ENCODE measurements around the gene C17orf113. TPM values are rescaled to one million over a fixed set of nuclear protein-coding genes. Genes with fewer than 3 reads are reported as not detected.
"Not testable (repeated sequence)": the region's sequence is repeated elsewhere in the genome, so short reads cannot be mapped to it uniquely, and the experiment has no call there.

Gene C17orf113
- polyA plus RNA-seq, 1 experiment = 0.07 TPM

DNA sequence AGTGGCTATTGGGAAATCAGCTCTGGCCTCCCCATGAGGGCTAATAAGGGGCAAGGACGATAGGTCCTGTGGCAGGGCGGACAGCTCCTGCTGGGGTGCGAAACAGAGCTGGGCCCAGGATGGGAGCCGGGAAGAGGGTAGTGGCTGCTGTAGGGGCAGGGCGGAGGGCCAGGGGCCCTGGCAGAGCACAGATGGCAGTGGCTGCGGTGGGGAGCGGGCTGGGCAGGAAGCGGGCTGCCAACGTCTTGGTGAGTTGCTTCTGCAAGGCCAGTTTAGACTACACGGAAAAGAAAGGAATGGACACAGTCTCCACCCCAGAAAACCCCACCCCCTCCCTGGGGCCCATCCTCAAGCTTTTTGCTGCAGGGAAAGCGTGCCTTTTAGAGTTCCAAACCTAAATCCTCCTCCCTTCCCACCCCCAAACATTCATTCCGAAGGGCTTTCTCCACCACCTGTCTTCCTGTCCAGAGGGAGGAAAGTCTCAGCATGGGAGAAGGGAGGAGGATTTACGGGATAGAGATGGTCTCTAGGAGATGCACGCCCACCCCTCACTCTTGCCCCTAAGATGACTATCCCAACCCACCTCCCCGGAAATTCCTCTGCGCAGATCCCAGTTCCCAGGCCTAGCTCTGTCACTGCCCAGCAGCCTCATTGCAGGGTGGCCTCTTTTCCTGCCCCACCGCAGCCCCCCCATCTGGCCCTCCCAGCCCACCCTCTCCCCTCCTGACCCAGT lies 23.4 kb downstream of the C17orf113 start:
- no peaks in the 10 kb centered on the region for H3K9me3 ChIP-seq (ENCODE audit: control insufficient read depth, insufficient read depth, low read length)
- TF ChIP-seq, protein P1, sequence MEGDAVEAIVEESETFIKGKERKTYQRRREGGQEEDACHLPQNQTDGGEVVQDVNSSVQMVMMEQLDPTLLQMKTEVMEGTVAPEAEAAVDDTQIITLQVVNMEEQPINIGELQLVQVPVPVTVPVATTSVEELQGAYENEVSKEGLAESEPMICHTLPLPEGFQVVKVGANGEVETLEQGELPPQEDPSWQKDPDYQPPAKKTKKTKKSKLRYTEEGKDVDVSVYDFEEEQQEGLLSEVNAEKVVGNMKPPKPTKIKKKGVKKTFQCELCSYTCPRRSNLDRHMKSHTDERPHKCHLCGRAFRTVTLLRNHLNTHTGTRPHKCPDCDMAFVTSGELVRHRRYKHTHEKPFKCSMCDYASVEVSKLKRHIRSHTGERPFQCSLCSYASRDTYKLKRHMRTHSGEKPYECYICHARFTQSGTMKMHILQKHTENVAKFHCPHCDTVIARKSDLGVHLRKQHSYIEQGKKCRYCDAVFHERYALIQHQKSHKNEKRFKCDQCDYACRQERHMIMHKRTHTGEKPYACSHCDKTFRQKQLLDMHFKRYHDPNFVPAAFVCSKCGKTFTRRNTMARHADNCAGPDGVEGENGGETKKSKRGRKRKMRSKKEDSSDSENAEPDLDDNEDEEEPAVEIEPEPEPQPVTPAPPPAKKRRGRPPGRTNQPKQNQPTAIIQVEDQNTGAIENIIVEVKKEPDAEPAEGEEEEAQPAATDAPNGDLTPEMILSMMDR (IDR thresholded peaks at IDR 0.05; ENCODE audit: low read depth, low read length) = no peak
- no peak for DNase-seq (ENCODE audit: low read depth, low spot score)
- no peak overlapping the region for H3K4me3 ChIP-seq (ENCODE audit: low read depth, low read length)
- POLR2A ChIA-PET = interaction anchor here (1.6 to 2.2 kb wide), 2 partner anchors 9 to 10 kb away, joined by 4 to 7 read pairs; partner anchors contain the start of gene DNAJC7
- H3K27me3 ChIP-seq (ENCODE audit: control insufficient read depth, insufficient read depth, low read length) = peaks cover 13% of the 10 kb centered on the region
- no peak overlapping the region for H3K27ac ChIP-seq (ENCODE audit: low read depth, low read length)
- CTCF ChIA-PET = interaction anchor here (0.6 to 1.9 kb wide), 7 partner anchors 7 to 552 kb away, joined by 3 to 6 read pairs (median 4); partner anchors contain the start of gene NKIRAS2

GRCh38 chr17:42025936-42026335 lies 24.5 kb downstream of the C17orf113 start:
- no peak for DNase-seq (ENCODE audit: low read depth, low spot score)

DNA sequence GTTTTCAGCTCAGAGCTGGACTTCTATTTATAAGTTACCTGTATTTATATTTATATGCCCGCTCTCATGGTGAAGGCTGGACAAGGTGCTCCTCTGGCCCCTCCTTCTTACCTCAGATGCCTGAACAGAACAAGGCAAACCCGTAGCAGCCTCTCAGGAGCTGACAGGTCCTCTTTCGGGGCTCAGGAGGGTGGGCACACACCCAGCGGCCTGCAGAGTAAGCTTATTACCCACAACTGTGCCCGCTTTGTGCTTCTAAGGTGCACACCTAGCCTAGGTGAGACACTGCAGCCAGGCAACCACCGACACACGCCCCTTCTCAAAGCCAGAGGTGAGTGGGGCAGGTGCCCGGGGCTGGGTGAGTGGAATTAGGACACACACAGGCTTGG lies 25.2 kb downstream of the C17orf113 start:
- peaks cover 4% of the 10 kb centered on the region for H3K27me3 ChIP-seq (ENCODE audit: control insufficient read depth, insufficient read depth, low read length)
- no peaks in the 10 kb centered on the region for H3K9me3 ChIP-seq (ENCODE audit: control insufficient read depth, insufficient read depth, low read length)
- H3K27ac ChIP-seq (ENCODE audit: low read depth, low read length) = peak overlapping the region; percentile 85
- TF ChIP-seq, protein P1 (IDR thresholded peaks at IDR 0.05; ENCODE audit: low read depth, low read length) = no peak
- 0 out of 2 replicates have a peak overlapping the region, but pooled peaks have one; percentile 4 for H3K4me3 ChIP-seq (ENCODE audit: low read depth, low read length)
- DNase-seq (ENCODE audit: low read depth, low spot score) = no peak
- ChIA-PET POLR2A (interaction anchor here (0.6 to 2.2 kb wide), 2 partner anchors 7 to 85 kb away, joined by 3 to 7 read pairs; partner anchors contain the start of gene DNAJC7), CTCF (interaction anchor here (0.6 to 1.9 kb wide), 24 partner anchors 9 to 155 kb away, joined by 3 to 14 read pairs (median 4); partner anchors contain the start of genes CNP, DHX58 and DNAJC7)

More at GRCh38 chr17:42025936-42026335, 24.5 kb downstream of the C17orf113 start:
- Histone ChIP-seq H3K9me3 (ENCODE audit: control insufficient read depth, insufficient read depth, low read length) (no peaks in the 10 kb centered on the region), H3K27me3 (ENCODE audit: control insufficient read depth, insufficient read depth, low read length) (peaks cover 8% of the 10 kb centered on the region), H3K4me3 (ENCODE audit: low read depth, low read length) (no peak overlapping the region), H3K27ac (ENCODE audit: low read depth, low read length) (peak overlapping the region; percentile 47)
- ChIA-PET CTCF (interaction anchor here (0.5 to 1.9 kb wide), 15 partner anchors 8 to 197 kb away, joined by 3 to 14 read pairs (median 4); partner anchors contain the start of genes CNP, DHX58 and DNAJC7), POLR2A (interaction anchor here (1.6 to 2.2 kb wide), 2 partner anchors 8 to 11 kb away, joined by 4 to 7 read pairs; partner anchors contain the start of gene DNAJC7)
- TF ChIP-seq, protein P1 (IDR thresholded peaks at IDR 0.05; ENCODE audit: low read depth, low read length) = no peak

DNA sequence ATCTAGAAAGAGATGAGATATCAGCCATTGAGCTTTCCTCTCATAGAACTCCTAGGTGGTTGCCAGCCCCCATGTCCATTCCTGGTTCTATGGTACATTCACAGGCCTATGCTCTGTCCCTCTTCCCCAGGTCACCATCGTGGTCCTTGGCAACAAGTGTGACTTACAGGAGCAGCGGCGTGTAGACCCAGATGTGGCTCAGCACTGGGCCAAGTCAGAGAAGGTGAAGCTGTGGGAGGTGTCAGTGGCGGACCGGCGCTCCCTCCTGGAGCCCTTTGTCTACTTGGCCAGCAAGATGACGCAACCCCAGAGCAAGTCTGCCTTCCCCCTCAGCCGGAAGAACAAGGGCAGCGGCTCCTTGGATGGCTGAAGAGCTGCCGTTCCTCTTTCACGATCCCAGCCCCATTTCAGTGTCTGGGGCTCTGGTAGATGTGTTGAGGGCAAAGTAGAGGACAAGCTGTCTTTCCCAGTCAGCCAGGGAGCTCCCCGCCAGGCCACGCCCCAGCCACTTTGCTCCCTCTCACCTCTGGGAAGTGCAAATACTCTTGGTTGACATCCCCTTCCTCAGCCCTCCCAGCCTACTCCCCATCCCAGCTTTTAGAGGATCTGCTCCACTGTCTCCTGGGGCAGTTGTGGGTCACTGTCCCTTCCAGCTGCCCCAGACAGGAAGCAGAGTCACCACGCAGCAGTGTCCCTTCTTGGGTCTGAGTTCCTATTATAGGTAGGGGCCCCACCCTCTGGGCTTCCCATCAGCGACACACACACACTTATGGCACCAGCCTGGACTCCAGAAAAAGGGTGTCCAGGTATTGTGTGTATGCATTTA lies 26.7 kb downstream of the C17orf113 start:
- CTCF ChIA-PET = interaction anchor here (0.6 to 1.5 kb wide), 6 partner anchors 28 to 260 kb away, joined by 3 to 5 read pairs (median 4); partner anchors contain the start of gene DHX58
- peaks cover 2% of the 10 kb centered on the region for H3K27me3 ChIP-seq (ENCODE audit: control insufficient read depth, insufficient read depth, low read length)
- H3K4me3 ChIP-seq (ENCODE audit: low read depth, low read length) = no peak overlapping the region
- POLR2A ChIA-PET = interaction anchor here (0.6 to 0.7 kb wide), 2 partner anchors 94 to 123 kb away, joined by 5 to 6 read pairs; no protein-coding TSS in a partner anchor
- H3K27ac ChIP-seq (ENCODE audit: low read depth, low read length) = peak overlapping the region; percentile 85
- DNase-seq (ENCODE audit: low read depth, low spot score) = no peak
- TF ChIP-seq, protein P1 (IDR thresholded peaks at IDR 0.05; ENCODE audit: low read depth, low read length) = no peak
- no peaks in the 10 kb centered on the region for H3K9me3 ChIP-seq (ENCODE audit: control insufficient read depth, insufficient read depth, low read length)

GRCh38 chr17:42020845-42021244 lies 29.6 kb downstream of the C17orf113 start:
- peak overlapping the region; percentile 88 for H3K4me3 ChIP-seq (ENCODE audit: low read depth, low read length)
- not testable (repeated sequence) for H3K9me3 ChIP-seq (ENCODE audit: control insufficient read depth, insufficient read depth, low read length); H3K27me3 ChIP-seq (ENCODE audit: control insufficient read depth, insufficient read depth, low read length); H3K27ac ChIP-seq (ENCODE audit: low read depth, low read length); DNase-seq (ENCODE audit: low read depth, low spot score)
- ChIA-PET POLR2A (interaction anchor here (1.2 to 1.7 kb wide), 2 partner anchors 55 to 100 kb away, joined by 4 to 17 read pairs; partner anchors contain the start of genes CNP and KAT2A), CTCF (interaction anchor here (1.0 to 1.8 kb wide), 9 partner anchors 7 to 100 kb away, joined by 4 to 16 read pairs (median 5); no protein-coding TSS in a partner anchor)
